Renal cortex interstitium (tissue), 11 donors: ENCODE measurements around the gene PPP2R5B. TPM values are rescaled to one million over a fixed set of nuclear protein-coding genes. Genes with fewer than 3 reads are reported as not detected.

Experiments used
- DNase-seq, 11 donors: peaks; one replicate each; pipeline ENCODE4 v3.0.0-alpha.2; 2013; ENCODE audit warnings: low read depth in 9 of 11, low spot score in 4 of 11; ENCODE audit errors: extremely low read depth in 1 of 11
- polyA plus RNA-seq, 3 donors: library from polyadenylated mRNA; unstranded; fragments of 120-200 nt; gene quantifications; one replicate each; pipeline ENCODE4 v1.2.1, GENCODE V29; 2013; ENCODE audit not compliant: insufficient read length in 3 of 3

Gene PPP2R5B
- polyA plus RNA-seq, 3 donors, result 15.2 to 18.4 (median 16.1) TPM

GRCh38 chr11:64900774-64901173 lies 23.7 kb upstream of the PPP2R5B start:
- DNase-seq, result no peak

GRCh38 chr11:64902102-64902900 lies 22.2 kb upstream of the PPP2R5B start:
- no peak for DNase-seq

DNA sequence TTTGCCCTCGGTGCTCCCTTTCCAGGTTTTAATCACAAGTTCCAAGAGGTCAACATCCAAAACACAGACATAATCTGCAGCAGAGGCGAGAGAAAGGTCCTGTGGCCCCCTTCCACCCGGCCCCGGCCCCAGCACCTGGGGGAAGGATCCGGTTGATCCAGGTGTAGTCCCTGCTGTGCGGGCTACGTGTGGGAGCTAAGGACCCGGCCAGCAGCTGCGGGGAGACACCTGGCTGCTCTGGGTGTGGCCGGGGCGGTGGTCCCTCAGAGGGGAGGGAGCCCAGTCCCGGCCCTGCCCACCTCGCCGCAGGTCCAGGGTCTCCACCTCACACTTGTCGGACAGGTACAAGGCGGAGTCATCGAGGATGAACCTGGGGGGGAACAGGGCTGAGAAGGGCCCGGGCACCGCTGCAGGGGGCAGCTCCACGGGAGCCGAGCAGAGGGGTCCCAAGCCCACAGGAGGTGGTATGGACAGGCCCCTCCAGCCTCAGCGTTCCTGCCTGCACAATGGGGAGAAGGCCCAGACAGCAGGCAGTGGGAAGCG lies 21.1 kb upstream of the PPP2R5B start:
- no peak for DNase-seq

DNA sequence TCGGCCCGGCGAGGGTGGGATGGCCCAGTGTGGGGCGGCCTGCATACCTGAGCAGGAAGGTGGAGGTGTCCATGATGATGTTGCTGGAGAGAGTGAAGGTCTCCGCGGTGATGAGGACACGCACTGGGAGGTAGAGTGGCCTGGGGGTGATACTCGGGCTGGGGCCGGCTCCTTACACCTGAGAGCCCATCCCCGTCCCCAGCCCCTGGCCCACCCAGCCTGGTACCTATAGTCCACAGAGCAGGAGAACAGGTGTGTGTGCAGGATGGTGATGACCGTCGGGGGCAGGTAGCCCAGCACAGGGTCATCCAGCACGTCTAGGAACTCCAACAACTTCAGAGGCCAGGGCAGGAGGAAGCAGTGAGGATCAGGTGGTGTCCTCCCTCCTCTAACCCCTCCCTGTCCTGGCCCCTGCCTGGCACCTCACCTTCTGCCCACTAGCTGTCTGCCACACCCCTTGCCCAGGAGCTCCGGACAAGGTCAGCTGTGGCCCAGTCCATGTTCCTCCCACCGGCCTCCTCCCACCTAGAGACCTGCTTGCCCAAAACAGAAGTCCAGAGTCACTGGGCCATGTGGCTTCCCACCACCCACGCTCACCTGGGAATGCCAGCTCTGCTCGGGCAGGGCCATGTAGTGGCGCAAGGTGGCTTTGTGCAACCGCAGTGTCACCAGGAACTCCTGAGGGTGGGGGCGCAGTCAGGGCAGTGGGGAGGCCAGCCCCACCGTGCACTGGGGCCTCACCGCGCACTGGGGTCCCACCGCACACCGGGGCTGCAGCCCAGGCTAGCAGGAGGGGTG lies 18.8 kb upstream of the PPP2R5B start:
- DNase-seq, result no peak

DNA sequence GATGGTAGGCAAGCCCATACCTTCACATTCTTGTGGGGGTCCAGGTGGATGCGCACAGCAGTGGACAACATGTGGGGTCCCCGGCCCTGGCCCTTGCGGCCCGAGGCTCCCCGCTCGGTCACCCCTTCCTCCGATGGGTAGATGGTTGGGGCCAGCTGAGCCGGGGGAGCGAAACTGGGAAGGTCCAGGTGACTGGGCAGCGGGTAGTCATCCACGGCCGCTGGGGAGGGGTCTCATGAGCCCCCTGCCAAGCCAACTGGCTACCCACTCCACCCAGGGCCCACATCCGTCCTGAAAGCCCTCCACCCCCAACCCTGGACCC lies 18.2 kb upstream of the PPP2R5B start:
- no peak for DNase-seq

DNA sequence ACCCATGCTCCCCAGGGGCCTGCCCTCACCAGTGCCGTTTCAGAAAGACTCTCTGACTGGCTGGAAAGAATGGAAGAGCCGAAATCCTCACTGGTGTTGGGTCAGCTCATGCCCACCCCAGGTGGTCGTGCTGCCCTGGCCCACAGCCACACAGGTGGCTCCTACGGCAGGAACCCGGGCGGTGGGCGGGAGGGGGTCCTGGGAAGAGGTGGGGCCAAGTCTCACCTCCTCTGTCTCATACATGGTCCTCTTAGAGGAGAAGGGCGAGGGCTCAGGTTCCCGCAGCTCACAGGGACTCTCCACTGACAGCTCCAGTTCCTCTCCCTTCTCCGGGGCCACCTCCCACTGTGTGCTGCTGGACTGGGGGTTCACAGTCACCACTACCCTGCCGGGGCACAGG lies 15.7 kb upstream of the PPP2R5B start:
- no peak for DNase-seq

GRCh38 chr11:64909653-64910343 lies 14.7 kb upstream of the PPP2R5B start:
- DNase-seq, result no peak

GRCh38 chr11:64910451-64911093 lies 13.9 kb upstream of the PPP2R5B start:
- DNase-seq, result no peak

DNA sequence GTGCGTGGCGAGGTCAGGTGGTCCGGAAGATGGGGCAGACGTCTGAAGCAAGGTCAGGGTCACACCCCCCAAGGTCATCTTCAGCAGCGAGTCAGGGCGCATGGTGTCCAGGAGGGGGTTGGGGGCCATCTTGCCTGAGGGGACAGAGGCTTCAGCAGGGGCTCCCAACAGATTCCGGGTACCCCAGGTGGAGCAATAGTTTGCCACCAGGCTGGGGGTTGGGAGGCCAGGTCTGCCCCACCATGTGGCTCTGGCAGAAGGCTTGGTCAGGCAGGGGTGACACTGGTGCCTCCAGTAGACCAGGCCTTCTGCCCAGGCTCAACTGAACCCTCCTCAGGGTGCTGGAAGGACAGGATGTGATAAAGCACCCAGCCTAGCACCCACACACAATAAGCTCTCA lies 13.3 kb upstream of the PPP2R5B start:
- no peak for DNase-seq

- no peak for DNase-seq
These were observed 12.8 kb upstream of the PPP2R5B start for GRCh38 chr11:64911689-64912088.

GRCh38 chr11:64913171-64913727 lies 11.2 kb upstream of the PPP2R5B start:
- no peak for DNase-seq

GRCh38 chr11:64914123-64914522 lies 10.4 kb upstream of the PPP2R5B start:
- no peak for DNase-seq

DNA sequence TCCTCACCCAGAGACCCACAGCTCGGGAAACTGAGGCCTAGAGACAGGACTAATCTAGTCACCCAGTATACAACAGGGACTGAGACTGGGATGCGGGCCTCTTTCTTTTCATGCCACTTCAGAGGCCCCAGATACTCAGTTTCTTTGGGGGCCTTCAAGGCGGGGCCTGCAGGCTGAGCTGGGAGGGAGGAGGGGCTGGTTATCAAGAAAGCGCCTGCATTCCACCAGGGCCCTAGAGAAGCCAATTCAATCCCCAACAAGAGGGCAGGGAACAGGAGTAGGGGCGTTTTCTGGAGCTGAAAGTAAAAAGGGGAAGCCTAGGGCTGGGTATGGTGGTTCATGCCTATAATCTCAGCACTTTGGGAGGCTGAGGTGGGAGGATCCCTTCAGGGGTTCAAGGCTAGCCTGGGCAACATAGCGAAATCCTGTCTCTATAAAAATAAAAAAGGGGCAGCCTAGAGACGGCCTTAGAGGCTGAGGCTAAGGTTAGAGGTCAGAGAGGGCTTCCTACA lies 9.1 kb upstream of the PPP2R5B start:
- no peak for DNase-seq

DNA sequence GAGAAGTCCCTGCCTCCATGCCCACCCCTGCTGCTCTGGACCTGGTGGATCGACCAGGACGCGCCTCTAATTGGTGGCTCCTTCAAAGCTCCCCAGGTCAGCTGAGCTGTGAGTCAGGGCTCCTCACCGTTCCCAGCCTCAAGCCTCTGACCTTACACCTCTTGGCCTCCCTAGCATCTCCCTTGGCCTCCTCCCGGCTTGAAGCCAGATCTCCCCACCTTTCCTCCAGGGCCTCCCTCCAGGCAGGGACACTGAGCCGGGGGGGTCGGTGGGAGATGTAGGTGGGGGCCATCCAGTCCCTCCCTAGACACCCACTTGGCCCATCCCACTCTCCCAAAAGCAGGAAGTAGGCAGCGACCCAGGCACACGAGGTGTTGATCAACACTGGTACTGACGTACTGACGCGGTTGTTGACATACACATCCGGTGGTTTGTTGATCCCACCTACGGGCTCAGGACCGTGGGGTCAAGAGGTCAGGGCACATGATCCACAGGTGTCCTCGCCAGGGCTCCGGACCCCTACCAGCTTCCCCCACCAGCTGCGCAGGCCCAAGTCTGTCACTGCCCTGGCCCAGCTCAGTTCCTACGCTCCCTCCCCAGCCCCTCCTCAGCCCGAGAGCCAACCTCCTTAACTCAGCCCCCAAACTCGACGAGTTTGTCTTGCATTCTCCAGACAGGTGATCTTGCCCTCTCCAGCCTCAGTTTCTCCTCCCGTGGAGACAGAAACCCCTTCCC lies 8.3 kb upstream of the PPP2R5B start:
- no peak for DNase-seq

GRCh38 chr11:64916775-64917662 lies 7.5 kb upstream of the PPP2R5B start, which contains the start of gene ATG2A:
ATG2A (minus strand) TSS chr11:64917209; CDS start chr11:64917135, 74 bp downstream.
- DNase-seq, result peak; percentile 98 to 100 (median 99)

GRCh38 chr11:64917663-64917995 lies 6.9 kb upstream of the PPP2R5B start:
- no peak for DNase-seq

DNA sequence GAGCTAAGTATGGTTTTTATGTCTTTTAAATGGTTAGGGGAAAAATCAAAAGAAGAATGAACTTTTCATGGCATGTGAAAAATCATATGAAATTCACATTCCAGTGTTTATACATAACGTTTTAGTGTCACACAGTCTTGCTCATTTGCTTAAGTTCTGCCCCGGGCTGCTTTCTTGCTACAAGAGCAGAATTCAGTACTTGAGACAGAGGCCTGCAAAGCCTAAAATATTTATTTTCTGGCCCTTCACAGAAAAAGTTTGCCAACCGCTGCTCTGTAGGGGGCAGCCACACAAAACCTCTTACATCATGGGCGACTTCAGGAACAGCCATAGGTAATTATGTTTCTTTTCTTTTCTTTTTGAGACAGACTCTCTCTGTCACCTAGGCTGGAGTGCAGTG lies 6.5 kb upstream of the PPP2R5B start:
- DNase-seq, result peak in 1 of 11 donors; percentile 17
